Astrocyte of the cerebellum (primary cell): ENCODE results near the gene KLRF2.

ENCODE experiments used
- DNase-seq: peaks from one replicate; pipeline ENCODE4 v3.0.0-alpha.2; 2011; ENCODE audit warnings: low read depth
- H3K4me3 ChIP-seq: 2 replicates; pipeline ENCODE4 v1.5.1; 2011; ENCODE audit warnings: mild to moderate bottlenecking, low read depth, low read length, moderate library complexity
- CTCF ChIP-seq: IDR thresholded peaks from 2 replicates; pipeline ENCODE4 v1.5.1; 2012; ENCODE audit warnings: low read length, low read depth, moderate library complexity, mild to moderate bottlenecking; ENCODE audit errors: missing control alignments
- in situ Hi-C: cut with HindIII; loops from 2 replicates; pipeline ENCODE4 v1.10.0; 2017; ENCODE audit warnings: low sequenced_read_pairs

The KLRF2 gene

DNA sequence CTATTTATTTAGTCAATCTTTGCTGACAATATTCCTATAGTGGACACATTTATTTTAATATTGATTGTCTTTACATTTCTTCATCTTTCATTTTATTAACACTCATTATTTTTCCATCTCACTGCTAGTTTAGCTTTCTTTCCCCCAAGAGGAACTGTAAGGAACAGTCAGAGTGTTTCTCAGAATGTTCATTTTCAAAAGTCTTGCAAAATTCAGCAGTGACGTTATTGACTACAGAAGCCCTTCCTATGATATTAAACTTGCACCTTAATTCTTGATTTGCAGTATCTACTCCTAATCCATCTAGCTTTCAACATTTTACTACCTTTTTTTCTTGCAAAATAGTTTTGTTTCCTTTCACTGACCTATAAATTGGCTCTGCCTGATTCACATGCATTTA is 25.1 kb upstream of the KLRF2 start:
- TF ChIP-seq CTCF: no peak
- no peak overlapping the region for H3K4me3 ChIP-seq
- DNase-seq: no peak
- in situ Hi-C loops: no loop called here

DNA sequence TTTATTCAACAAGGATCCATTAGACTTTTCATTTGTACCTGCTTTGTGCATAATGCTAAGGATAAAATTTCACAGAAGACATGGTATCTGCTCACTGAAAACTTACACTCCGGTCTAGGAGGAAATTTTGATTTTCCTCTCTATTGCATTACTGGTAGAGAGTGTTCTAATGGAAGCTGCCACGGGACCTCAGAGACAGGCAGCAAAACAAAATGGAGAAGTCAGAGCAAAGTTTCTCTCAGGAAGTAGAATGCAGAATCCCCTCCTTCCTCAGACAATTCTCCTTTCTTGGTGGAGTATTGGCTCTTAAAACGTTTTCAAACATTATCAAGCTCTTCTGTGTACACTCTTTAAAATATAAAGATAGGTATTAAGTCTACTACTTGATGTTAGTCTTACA is 24.4 kb upstream of the KLRF2 start:
- in situ Hi-C loops: no loop called here
- DNase-seq: no peak
- H3K4me3 ChIP-seq: no peak overlapping the region
- no peak for TF ChIP-seq CTCF

GRCh38 chr12:9858135-9858534 is 23.2 kb upstream of the KLRF2 start:
- DNase-seq: no peak
- TF ChIP-seq CTCF: no peak
- in situ Hi-C loops: no loop called here
- H3K4me3 ChIP-seq: no peak overlapping the region

GRCh38 chr12:9864913-9865675 is 16.2 kb upstream of the KLRF2 start:
- in situ Hi-C loops: no loop called here
- no peak for TF ChIP-seq CTCF
- DNase-seq: no peak
- H3K4me3 ChIP-seq: no peak overlapping the region

DNA sequence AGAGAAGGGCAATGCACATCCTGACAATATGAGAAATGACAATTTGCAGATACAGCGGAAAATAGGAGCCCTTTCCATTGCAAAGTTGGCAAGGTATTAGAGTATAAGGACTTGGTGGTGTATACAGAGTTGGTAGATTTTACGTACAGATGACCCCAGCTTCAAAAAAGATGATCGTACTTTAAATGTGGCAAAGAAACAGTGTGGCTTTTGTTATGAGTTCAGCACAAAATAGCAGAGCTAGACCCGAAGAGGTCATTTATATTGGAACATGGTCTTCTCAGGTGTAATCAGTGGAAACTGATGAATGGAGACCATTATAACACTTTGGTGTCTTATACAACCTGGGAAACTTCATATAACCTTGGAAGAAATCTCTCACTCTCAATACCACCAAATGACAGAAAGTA is 14.4 kb upstream of the KLRF2 start:
- in situ Hi-C loops: no loop called here
- TF ChIP-seq CTCF: no peak
- H3K4me3 ChIP-seq: no peak overlapping the region
- DNase-seq: no peak

- H3K4me3 ChIP-seq: no peak overlapping the region
- in situ Hi-C loops: no loop called here
- DNase-seq: no peak
- no peak for TF ChIP-seq CTCF
Observed at GRCh38 chr12:9867531-9867930, 13.8 kb upstream of the KLRF2 start.
